ENCODE results near the gene WHRN. TPM values are rescaled to one million over a fixed set of nuclear protein-coding genes. Genes with fewer than 3 reads are reported as not detected.

Gene WHRN
- total RNA-seq, 1 donor from 2014 or later, result 6.2 TPM

GRCh38 chr9:114529285-114529684 is 24.0 kb upstream of the WHRN start:
- H3K27me3 ChIP-seq (ENCODE audit: low read depth), result no peaks in the 10 kb centered on the region
- H3K4me3 ChIP-seq, result no peak overlapping the region
- H3K27ac ChIP-seq, result no peak overlapping the region
- TF ChIP-seq CTCF (IDR thresholded peaks at IDR 0.05), result no peak
- ATAC-seq, result no peak
- H3K36me3 ChIP-seq, result no peaks in the 10 kb centered on the region
- H3K9me3 ChIP-seq, result no peaks in the 10 kb centered on the region
- intact Hi-C loops (cut with DNase I), result no loop called here
- no peaks in the 10 kb centered on the region for H3K4me1 ChIP-seq
- DNase-seq, result no peak

- no peak for TF ChIP-seq CTCF (IDR thresholded peaks at IDR 0.05)
- no peaks in the 10 kb centered on the region for H3K36me3 ChIP-seq
- H3K4me3 ChIP-seq, result no peak overlapping the region
- no peak for DNase-seq
- H3K4me1 ChIP-seq, result no peaks in the 10 kb centered on the region
- no peaks in the 10 kb centered on the region for H3K9me3 ChIP-seq
- ATAC-seq, result no peak
- peaks cover 9% of the 10 kb centered on the region for H3K27me3 ChIP-seq (ENCODE audit: low read depth)
- no peak overlapping the region for H3K27ac ChIP-seq
- intact Hi-C loops (cut with DNase I), result no loop called here
These were observed 21.5 kb upstream of the WHRN start for GRCh38 chr9:114526807-114527206.

- intact Hi-C loops (cut with DNase I), result no loop called here
- no peak for ATAC-seq
- Histone ChIP-seq H3K9me3 (no peaks in the 10 kb centered on the region), H3K4me3 (no peak overlapping the region), H3K4me1 (no peaks in the 10 kb centered on the region), H3K36me3 (no peaks in the 10 kb centered on the region), H3K27ac (no peak overlapping the region), H3K27me3 (ENCODE audit: low read depth) (peaks cover 11% of the 10 kb centered on the region)
- DNase-seq, result no peak
- no peak for TF ChIP-seq CTCF (IDR thresholded peaks at IDR 0.05)
These were observed 20.2 kb upstream of the WHRN start for GRCh38 chr9:114525513-114525912.

GRCh38 chr9:114524247-114524681 is 19.0 kb upstream of the WHRN start:
- no peak for ATAC-seq
- DNase-seq, result no peak
- no peak for TF ChIP-seq CTCF (IDR thresholded peaks at IDR 0.05)
- peaks cover 11% of the 10 kb centered on the region for H3K27me3 ChIP-seq (ENCODE audit: low read depth)
- intact Hi-C loops (cut with DNase I), result no loop called here
- no peaks in the 10 kb centered on the region for H3K36me3 ChIP-seq
- no peak overlapping the region for H3K4me3 ChIP-seq
- no peak overlapping the region for H3K27ac ChIP-seq
- H3K9me3 ChIP-seq, result no peaks in the 10 kb centered on the region
- H3K4me1 ChIP-seq, result no peaks in the 10 kb centered on the region

- Histone ChIP-seq H3K27me3 (ENCODE audit: low read depth) (peaks cover 11% of the 10 kb centered on the region), H3K27ac (no peak overlapping the region), H3K36me3 (no peaks in the 10 kb centered on the region), H3K4me3 (no peak overlapping the region), H3K9me3 (no peaks in the 10 kb centered on the region), H3K4me1 (no peaks in the 10 kb centered on the region)
- DNase-seq, result no peak
- ATAC-seq, result no peak
- intact Hi-C loops (cut with DNase I), result no loop called here
- no peak for TF ChIP-seq CTCF (IDR thresholded peaks at IDR 0.05)
These were observed 17.6 kb upstream of the WHRN start for GRCh38 chr9:114522847-114523246.

DNA sequence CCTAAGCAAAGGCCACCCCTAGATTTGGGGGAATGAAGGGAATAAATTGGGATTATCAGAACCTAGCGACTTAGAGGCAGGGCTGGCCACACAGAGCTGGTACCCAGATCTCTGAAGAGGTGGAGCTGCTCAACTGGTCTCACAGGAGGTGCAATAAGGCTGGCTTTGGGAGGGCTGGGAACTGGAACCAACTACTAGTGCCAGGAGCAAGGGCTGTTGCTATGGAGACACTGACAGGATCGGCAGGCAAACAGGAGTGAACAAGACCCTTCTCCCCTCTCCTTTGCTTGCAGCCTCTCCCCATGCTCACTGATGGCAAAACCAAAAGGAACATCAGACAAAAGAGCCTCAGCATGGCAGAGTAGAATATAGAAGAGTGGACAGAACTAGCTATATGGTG is 17.0 kb upstream of the WHRN start:
- Histone ChIP-seq H3K27me3 (ENCODE audit: low read depth) (peaks cover 11% of the 10 kb centered on the region), H3K27ac (no peak overlapping the region), H3K4me3 (no peak overlapping the region), H3K36me3 (no peaks in the 10 kb centered on the region), H3K9me3 (no peaks in the 10 kb centered on the region), H3K4me1 (no peaks in the 10 kb centered on the region)
- intact Hi-C loops (cut with DNase I), result no loop called here
- DNase-seq, result no peak
- TF ChIP-seq CTCF (IDR thresholded peaks at IDR 0.05), result no peak
- no peak for ATAC-seq
